GM23338 (cell line): ENCODE results near the gene ROBO1. TPM values are rescaled to one million over a fixed set of nuclear protein-coding genes. Genes with fewer than 3 reads are reported as not detected.

Source experiments
- ATAC-seq: fragments of 200-7000 bp; cut with Tn5 transposase; 3 replicates; pipeline ENCODE4 v1.9.1; 2020
- DNase-seq: peaks from one replicate; pipeline ENCODE4 v3.0.0-alpha.2; 2015; ENCODE audit warnings: low spot score
- H2AFZ ChIP-seq: fragments of 200-600 bp; sonication (generic); 2 replicates; pipeline ENCODE4 v1.8.0; 2016; ENCODE audit warnings: antibody characterized with exemption, mild to moderate bottlenecking, moderate library complexity
- H3F3A ChIP-seq: fragments of 200-600 bp; sonication (generic); replicated peaks from 2 replicates; pipeline ENCODE4 v1.8.0; 2017; ENCODE audit warnings: antibody characterized with exemption, mixed run types, low read depth
- H3K27ac ChIP-seq: fragments of 200-600 bp; sonication (generic); 2 replicates; pipeline ENCODE4 v1.6.1; 2016; ENCODE audit warnings: low read depth
- H3K27me3 ChIP-seq: fragments of 200-600 bp; sonication (generic); 2 replicates; pipeline ENCODE4 v1.8.0; 2016; ENCODE audit warnings: mild to moderate bottlenecking, mixed run types, moderate library complexity; ENCODE audit not compliant: insufficient read depth
- H3K36me3 ChIP-seq: fragments of 200-600 bp; sonication (generic); 2 replicates; pipeline ENCODE4 v1.8.0; 2016; ENCODE audit warnings: mild to moderate bottlenecking; ENCODE audit not compliant: insufficient read depth
- H3K4me1 ChIP-seq: fragments of 200-600 bp; sonication (generic); 2 replicates; pipeline ENCODE4 v1.8.0; 2016; ENCODE audit warnings: mild to moderate bottlenecking, moderate library complexity; ENCODE audit not compliant: insufficient read depth
- H3K4me2 ChIP-seq: fragments of 200-600 bp; sonication (generic); 2 replicates; pipeline ENCODE4 v1.7.1; 2017; ENCODE audit warnings: mixed run types
- H3K4me3 ChIP-seq: fragments of 200-600 bp; sonication (generic); 2 replicates; pipeline ENCODE4 v1.6.1; 2016; ENCODE audit warnings: mixed run types
- H3K79me2 ChIP-seq: fragments of 200-600 bp; sonication (generic); replicated peaks from 2 replicates; pipeline ENCODE4 v1.8.0; 2017; ENCODE audit warnings: mild to moderate bottlenecking; ENCODE audit not compliant: insufficient read depth
- H3K9me2 ChIP-seq: fragments of 200-600 bp; sonication (generic); 2 replicates; pipeline ENCODE4 v1.8.0; 2017; ENCODE audit not compliant: insufficient read depth
- H4K20me1 ChIP-seq: fragments of 200-600 bp; sonication (generic); replicated peaks from 2 replicates; pipeline ENCODE4 v1.8.0; 2017; ENCODE audit warnings: mild to moderate bottlenecking; ENCODE audit not compliant: insufficient read depth
- H3K27ac Mint-ChIP-seq: 2 replicates; pipeline ENCODE4 v1.8.0; 2020; ENCODE audit warnings: inconsistent platforms, mild to moderate bottlenecking, moderate library complexity, mixed read lengths
- H3K27me3 Mint-ChIP-seq: 3 replicates; pipeline ENCODE4 v1.8.0; 2022; ENCODE audit warnings: low read depth, mild to moderate bottlenecking, moderate library complexity, mixed read lengths, inconsistent platforms; ENCODE audit not compliant: insufficient read depth, poor library complexity
- H3K36me3 Mint-ChIP-seq: 3 replicates; pipeline ENCODE4 v1.8.0; 2021; ENCODE audit warnings: low read depth, mild to moderate bottlenecking, inconsistent platforms, moderate library complexity, mixed read lengths
- H3K4me1 Mint-ChIP-seq: 3 replicates; pipeline ENCODE4 v1.8.0; 2020; ENCODE audit warnings: mild to moderate bottlenecking, inconsistent platforms, mixed read lengths
- H3K4me3 Mint-ChIP-seq: 3 replicates; pipeline ENCODE4 v1.8.0; 2021; ENCODE audit warnings: moderate library complexity, mild to moderate bottlenecking, inconsistent platforms, mixed read lengths
- H3K9me3 Mint-ChIP-seq: 3 replicates; pipeline ENCODE4 v1.8.0; 2020; ENCODE audit warnings: moderate library complexity, mild to moderate bottlenecking, inconsistent platforms, mixed read lengths
- CREB1 ChIP-seq: fragments of 250-450 bp; sonication (Bioruptor Pico); IDR thresholded peaks from 2 replicates; pipeline ENCODE4 v1.5.0; 2020; ENCODE audit warnings: low read depth, mild to moderate bottlenecking, moderate library complexity
- EZH2 ChIP-seq: fragments of 200-600 bp; sonication (generic); IDR thresholded peaks from one replicate; pipeline ENCODE4 v1.8.0; 2017; ENCODE audit warnings: antibody characterized with exemption, mild to moderate bottlenecking, low read depth; ENCODE audit not compliant: unreplicated experiment
- EZH2phosphoT487 ChIP-seq: fragments of 200-600 bp; sonication (generic); IDR thresholded peaks from one replicate; pipeline ENCODE4 v1.8.1; 2018; ENCODE audit warnings: antibody characterized with exemption; ENCODE audit not compliant: unreplicated experiment
- JUNB ChIP-seq: IDR thresholded peaks from one replicate; pipeline ENCODE4 v1.6.1; 2016; ENCODE audit warnings: antibody characterized with exemption; ENCODE audit not compliant: unreplicated experiment
- NANOG ChIP-seq: IDR thresholded peaks from 2 replicates; pipeline ENCODE4 v1.6.1; 2016; ENCODE audit warnings: antibody characterized with exemption, borderline replicate concordance
- POLR2AphosphoS5 ChIP-seq: IDR thresholded peaks from 2 replicates; pipeline ENCODE4 v1.6.1; 2016; ENCODE audit warnings: antibody characterized with exemption, low read depth
- STAT1 ChIP-seq: IDR thresholded peaks from one replicate; pipeline ENCODE4 v1.6.1; 2016; ENCODE audit warnings: antibody characterized with exemption; ENCODE audit not compliant: unreplicated experiment
- ZNF114 ChIP-seq: fragments of 250-450 bp; sonication (Bioruptor Pico); IDR thresholded peaks from 2 replicates; pipeline ENCODE4 v1.5.0; 2020; ENCODE audit warnings: mild to moderate bottlenecking, moderate library complexity
- ZNF331 ChIP-seq: fragments of 250-450 bp; sonication (Bioruptor Pico); IDR thresholded peaks from 2 replicates; pipeline ENCODE4 v1.5.0; 2020; ENCODE audit warnings: low read depth, mild to moderate bottlenecking, moderate library complexity
- polyA plus RNA-seq: library from polyadenylated mRNA; unstranded; fragments of >200 nt; fragmentation: Nextera tagmentation; extraction: Ambion mirVana; gene quantifications from 2 replicates; pipeline ENCODE4 v1.2.1, GENCODE V29; 2016
- total RNA-seq: library from RNA; depleted of rRNA; stranded (reverse); fragments of >200 nt; shearing (Covaris generic); gene quantifications from 2 replicates; pipeline ENCODE4 v1.2.3, GENCODE V29; 2014
- TF ChIP-seq, protein P1 (sequence below): fragments of 250-450 bp; sonication (Bioruptor Pico); IDR thresholded peaks from 2 replicates; pipeline ENCODE4 v1.5.0; 2020; ENCODE audit warnings: mild to moderate bottlenecking, moderate library complexity
- TF ChIP-seq, protein P2 (sequence below): IDR thresholded peaks from 2 replicates; pipeline ENCODE4 v1.6.1; 2016; ENCODE audit warnings: antibody characterized with exemption
- TF ChIP-seq, protein P3 (sequence below), 2 experiments: fragments of 200-600 bp in 1 of 2; sonication (generic) in 1 of 2; conservative IDR thresholded peaks; 2 replicates each; pipeline versions ENCODE4 v1.5.1 to v1.6.1; 2016 to 2017; ENCODE audit warnings: antibody characterized with exemption in 2 of 2, low read depth in 2 of 2, mild to moderate bottlenecking in 2 of 2, moderate library complexity in 1 of 2

The ROBO1 gene
- total and polyA plus RNA-seq, 2 experiments from 2014 or later, result 19.2 to 78.3 TPM

DNA sequence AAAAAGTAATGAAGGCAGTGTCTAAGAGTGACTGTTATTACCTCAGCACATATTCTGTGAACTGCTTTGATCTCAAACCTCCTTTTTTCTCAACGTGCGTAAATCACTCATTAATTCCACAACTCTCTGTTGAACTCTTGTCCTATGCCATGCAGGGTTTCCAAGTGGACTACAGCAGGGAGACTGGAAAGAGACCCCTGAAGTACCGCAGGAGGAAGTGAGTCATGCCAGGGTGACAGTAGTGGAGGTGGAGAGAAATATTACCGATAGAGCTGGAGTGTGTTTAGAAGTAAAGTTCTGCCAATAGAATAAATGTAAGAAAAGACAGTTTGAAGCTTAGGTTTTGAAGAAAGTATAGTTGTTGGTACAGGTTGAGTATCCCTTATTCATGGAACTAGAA lies 908.9 kb downstream of the ROBO1 start:
- Histone ChIP-seq H3K27me3 (no peaks in the 10 kb centered on the region), H2AFZ (no peak overlapping the region), H3K27ac (no peak overlapping the region), H3K4me1 (peaks cover 17% of the 10 kb centered on the region), H3K36me3 (no peaks in the 10 kb centered on the region), H4K20me1 (no peaks in the 10 kb centered on the region), H3K4me3 (no peak overlapping the region), H3K9me2 (no peaks in the 10 kb centered on the region), H3K79me2 (0 out of 2 replicates have a peak, but pooled peaks cover 6% of the 10 kb centered on the region), H3F3A (no peaks in the 10 kb centered on the region), H3K4me2 (no peak overlapping the region)
- no peaks in the 10 kb centered on the region; the same call in 2 of the 3 replicates for H3K9me3 Mint-ChIP-seq
- H3K27me3 Mint-ChIP-seq, result peaks cover 5% of the 10 kb centered on the region
- no peak overlapping the region for H3K4me3 Mint-ChIP-seq
- H3K27ac Mint-ChIP-seq, result no peak overlapping the region
- no peak for TF ChIP-seq ZNF114 (CRISPR knock-in tag)
- TF ChIP-seq, protein P1, sequence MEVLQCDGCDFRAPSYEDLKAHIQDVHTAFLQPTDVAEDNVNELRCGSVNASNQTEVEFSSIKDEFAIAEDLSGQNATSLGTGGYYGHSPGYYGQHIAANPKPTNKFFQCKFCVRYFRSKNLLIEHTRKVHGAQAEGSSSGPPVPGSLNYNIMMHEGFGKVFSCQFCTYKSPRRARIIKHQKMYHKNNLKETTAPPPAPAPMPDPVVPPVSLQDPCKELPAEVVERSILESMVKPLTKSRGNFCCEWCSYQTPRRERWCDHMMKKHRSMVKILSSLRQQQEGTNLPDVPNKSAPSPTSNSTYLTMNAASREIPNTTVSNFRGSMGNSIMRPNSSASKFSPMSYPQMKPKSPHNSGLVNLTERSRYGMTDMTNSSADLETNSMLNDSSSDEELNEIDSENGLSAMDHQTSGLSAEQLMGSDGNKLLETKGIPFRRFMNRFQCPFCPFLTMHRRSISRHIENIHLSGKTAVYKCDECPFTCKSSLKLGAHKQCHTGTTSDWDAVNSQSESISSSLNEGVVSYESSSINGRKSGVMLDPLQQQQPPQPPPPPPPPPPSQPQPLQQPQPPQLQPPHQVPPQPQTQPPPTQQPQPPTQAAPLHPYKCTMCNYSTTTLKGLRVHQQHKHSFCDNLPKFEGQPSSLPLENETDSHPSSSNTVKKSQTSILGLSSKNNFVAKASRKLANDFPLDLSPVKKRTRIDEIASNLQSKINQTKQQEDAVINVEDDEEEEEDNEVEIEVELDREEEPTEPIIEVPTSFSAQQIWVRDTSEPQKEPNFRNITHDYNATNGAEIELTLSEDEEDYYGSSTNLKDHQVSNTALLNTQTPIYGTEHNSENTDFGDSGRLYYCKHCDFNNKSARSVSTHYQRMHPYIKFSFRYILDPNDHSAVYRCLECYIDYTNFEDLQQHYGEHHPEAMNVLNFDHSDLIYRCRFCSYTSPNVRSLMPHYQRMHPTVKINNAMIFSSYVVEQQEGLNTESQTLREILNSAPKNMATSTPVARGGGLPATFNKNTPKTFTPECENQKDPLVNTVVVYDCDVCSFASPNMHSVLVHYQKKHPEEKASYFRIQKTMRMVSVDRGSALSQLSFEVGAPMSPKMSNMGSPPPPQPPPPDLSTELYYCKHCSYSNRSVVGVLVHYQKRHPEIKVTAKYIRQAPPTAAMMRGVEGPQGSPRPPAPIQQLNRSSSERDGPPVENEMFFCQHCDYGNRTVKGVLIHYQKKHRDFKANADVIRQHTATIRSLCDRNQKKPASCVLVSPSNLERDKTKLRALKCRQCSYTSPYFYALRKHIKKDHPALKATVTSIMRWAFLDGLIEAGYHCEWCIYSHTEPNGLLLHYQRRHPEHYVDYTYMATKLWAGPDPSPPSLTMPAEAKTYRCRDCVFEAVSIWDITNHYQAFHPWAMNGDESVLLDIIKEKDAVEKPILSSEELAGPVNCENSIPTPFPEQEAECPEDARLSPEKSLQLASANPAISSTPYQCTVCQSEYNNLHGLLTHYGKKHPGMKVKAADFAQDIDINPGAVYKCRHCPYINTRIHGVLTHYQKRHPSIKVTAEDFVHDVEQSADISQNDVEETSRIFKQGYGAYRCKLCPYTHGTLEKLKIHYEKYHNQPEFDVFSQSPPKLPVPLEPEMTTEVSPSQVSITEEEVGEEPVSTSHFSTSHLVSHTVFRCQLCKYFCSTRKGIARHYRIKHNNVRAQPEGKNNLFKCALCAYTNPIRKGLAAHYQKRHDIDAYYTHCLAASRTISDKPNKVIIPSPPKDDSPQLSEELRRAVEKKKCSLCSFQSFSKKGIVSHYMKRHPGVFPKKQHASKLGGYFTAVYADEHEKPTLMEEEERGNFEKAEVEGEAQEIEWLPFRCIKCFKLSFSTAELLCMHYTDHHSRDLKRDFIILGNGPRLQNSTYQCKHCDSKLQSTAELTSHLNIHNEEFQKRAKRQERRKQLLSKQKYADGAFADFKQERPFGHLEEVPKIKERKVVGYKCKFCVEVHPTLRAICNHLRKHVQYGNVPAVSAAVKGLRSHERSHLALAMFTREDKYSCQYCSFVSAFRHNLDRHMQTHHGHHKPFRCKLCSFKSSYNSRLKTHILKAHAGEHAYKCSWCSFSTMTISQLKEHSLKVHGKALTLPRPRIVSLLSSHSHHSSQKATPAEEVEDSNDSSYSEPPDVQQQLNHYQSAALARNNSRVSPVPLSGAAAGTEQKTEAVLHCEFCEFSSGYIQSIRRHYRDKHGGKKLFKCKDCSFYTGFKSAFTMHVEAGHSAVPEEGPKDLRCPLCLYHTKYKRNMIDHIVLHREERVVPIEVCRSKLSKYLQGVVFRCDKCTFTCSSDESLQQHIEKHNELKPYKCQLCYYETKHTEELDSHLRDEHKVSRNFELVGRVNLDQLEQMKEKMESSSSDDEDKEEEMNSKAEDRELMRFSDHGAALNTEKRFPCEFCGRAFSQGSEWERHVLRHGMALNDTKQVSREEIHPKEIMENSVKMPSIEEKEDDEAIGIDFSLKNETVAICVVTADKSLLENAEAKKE (CRISPR knock-in tag), result no peak
- TF ChIP-seq, protein P2, sequence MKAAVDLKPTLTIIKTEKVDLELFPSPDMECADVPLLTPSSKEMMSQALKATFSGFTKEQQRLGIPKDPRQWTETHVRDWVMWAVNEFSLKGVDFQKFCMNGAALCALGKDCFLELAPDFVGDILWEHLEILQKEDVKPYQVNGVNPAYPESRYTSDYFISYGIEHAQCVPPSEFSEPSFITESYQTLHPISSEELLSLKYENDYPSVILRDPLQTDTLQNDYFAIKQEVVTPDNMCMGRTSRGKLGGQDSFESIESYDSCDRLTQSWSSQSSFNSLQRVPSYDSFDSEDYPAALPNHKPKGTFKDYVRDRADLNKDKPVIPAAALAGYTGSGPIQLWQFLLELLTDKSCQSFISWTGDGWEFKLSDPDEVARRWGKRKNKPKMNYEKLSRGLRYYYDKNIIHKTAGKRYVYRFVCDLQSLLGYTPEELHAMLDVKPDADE, result no peak
- no peak for TF ChIP-seq EZH2phosphoT487
- TF ChIP-seq STAT1, result no peak
- no peak for TF ChIP-seq ZNF331 (CRISPR knock-in tag)
- TF ChIP-seq JUNB, result no peak
- TF ChIP-seq, protein P3, sequence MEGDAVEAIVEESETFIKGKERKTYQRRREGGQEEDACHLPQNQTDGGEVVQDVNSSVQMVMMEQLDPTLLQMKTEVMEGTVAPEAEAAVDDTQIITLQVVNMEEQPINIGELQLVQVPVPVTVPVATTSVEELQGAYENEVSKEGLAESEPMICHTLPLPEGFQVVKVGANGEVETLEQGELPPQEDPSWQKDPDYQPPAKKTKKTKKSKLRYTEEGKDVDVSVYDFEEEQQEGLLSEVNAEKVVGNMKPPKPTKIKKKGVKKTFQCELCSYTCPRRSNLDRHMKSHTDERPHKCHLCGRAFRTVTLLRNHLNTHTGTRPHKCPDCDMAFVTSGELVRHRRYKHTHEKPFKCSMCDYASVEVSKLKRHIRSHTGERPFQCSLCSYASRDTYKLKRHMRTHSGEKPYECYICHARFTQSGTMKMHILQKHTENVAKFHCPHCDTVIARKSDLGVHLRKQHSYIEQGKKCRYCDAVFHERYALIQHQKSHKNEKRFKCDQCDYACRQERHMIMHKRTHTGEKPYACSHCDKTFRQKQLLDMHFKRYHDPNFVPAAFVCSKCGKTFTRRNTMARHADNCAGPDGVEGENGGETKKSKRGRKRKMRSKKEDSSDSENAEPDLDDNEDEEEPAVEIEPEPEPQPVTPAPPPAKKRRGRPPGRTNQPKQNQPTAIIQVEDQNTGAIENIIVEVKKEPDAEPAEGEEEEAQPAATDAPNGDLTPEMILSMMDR (conservative IDR thresholded peaks at IDR 0.05; ENCODE audit: low read depth in 2 of 2), result no peak
- no peak for TF ChIP-seq CREB1
- TF ChIP-seq EZH2, result no peak
- no peak for TF ChIP-seq NANOG
- no peak for TF ChIP-seq POLR2AphosphoS5
- ATAC-seq (no peak), DNase-seq (no peak)
- peaks cover 21% of the 10 kb centered on the region for H3K4me1 Mint-ChIP-seq
- no peaks in the 10 kb centered on the region for H3K36me3 Mint-ChIP-seq
